Karpas-422 (cell line): Measurements from ENCODE around the gene HIGD1A. TPM values are rescaled to one million over a fixed set of nuclear protein-coding genes. Genes with fewer than 3 reads are reported as not detected.

ENCODE experiments used
- DNase-seq: peaks from one replicate; pipeline ENCODE4 v3.0.0-alpha.2; 2015
- H2AFZ ChIP-seq: fragments of 200-600 bp; sonication (generic); 2 replicates; pipeline ENCODE4 v1.6.1; 2014; ENCODE audit warnings: antibody characterized with exemption, low read length, mixed read lengths
- H3K27ac ChIP-seq: fragments of 200-600 bp; sonication (generic); 2 replicates; pipeline ENCODE4 v1.5.1; 2014; ENCODE audit warnings: mild to moderate bottlenecking, low read length, moderate library complexity
- H3K27me3 ChIP-seq: fragments of 200-600 bp; sonication (generic); 2 replicates; pipeline ENCODE4 v1.6.1; 2014; ENCODE audit warnings: low read length, mixed read lengths
- H3K36me3 ChIP-seq: fragments of 200-600 bp; sonication (generic); 2 replicates; pipeline ENCODE4 v1.6.1; 2014; ENCODE audit warnings: low read length, mixed read lengths; ENCODE audit not compliant: insufficient read depth
- H3K4me1 ChIP-seq: fragments of 200-600 bp; sonication (generic); 2 replicates; pipeline ENCODE4 v1.6.1; 2014; ENCODE audit warnings: mild to moderate bottlenecking, low read length, mixed read lengths
- H3K4me2 ChIP-seq: fragments of 200-600 bp; sonication (generic); 2 replicates; pipeline ENCODE4 v1.6.1; 2014; ENCODE audit warnings: low read length, low read depth, mild to moderate bottlenecking; ENCODE audit not compliant: poor library complexity, severe bottlenecking
- H3K4me3 ChIP-seq: fragments of 200-600 bp; sonication (generic); 2 replicates; pipeline ENCODE4 v1.5.1; 2014; ENCODE audit warnings: mild to moderate bottlenecking, antibody characterized with exemption, low read length, mixed read lengths
- H3K79me2 ChIP-seq: fragments of 200-600 bp; sonication (generic); 2 replicates; pipeline ENCODE4 v1.6.1; 2014; ENCODE audit warnings: mild to moderate bottlenecking, low read length, mixed read lengths
- H3K9ac ChIP-seq: fragments of 200-600 bp; sonication (generic); 2 replicates; pipeline ENCODE4 v1.6.0; 2014; ENCODE audit warnings: low read length
- H3K9me2 ChIP-seq: fragments of 200-600 bp; sonication (generic), shearing (Covaris generic); replicated peaks from 2 replicates; pipeline ENCODE4 v1.6.0; 2014; ENCODE audit warnings: mild to moderate bottlenecking, low read length, moderate library complexity; ENCODE audit not compliant: insufficient read depth
- H3K9me3 ChIP-seq: fragments of 300-700, 200-600 bp; sonication (generic); 2 replicates; pipeline ENCODE4 v1.6.1; 2014; ENCODE audit warnings: low read length, mixed read lengths
- H4K20me1 ChIP-seq: fragments of 200-600 bp; sonication (generic); 2 replicates; pipeline ENCODE4 v1.6.1; 2014; ENCODE audit warnings: mild to moderate bottlenecking, antibody characterized with exemption, low read length, low read depth; ENCODE audit not compliant: insufficient read depth
- total RNA-seq: library from RNA; depleted of rRNA; stranded (reverse); fragments of >200 nt; shearing (Covaris generic); gene quantifications from 2 replicates; pipeline ENCODE4 v1.2.3, GENCODE V29; 2014; ENCODE audit warnings: low replicate concordance

HIGD1A gene
- total RNA-seq, 1 experiment from 2014 or later: 207 TPM

DNA sequence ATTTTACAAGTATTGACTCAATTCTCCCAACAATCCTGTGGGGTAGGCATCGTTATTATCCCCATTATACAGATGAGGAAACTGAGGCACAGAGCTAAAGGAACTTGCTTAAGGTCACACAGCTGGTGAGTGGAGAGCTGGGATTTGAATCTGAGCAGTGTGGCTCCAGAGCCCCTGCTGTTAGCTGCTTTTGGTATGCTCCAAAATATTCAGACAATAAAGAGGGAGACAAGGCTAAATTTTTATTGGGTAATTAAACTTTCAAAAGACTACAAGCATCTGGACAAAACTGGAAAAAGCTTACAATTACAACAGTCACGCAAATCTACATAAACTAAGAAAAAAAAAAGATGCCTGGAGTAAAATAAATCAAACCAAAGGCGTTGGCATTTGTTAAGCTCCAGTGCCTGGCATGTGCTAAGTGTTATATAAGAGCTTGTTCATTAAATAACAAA is 59.0 kb downstream of the HIGD1A start:
- H3K79me2 ChIP-seq: no peaks in the 10 kb centered on the region
- H3K9me3 ChIP-seq: no peaks in the 10 kb centered on the region
- no peak overlapping the region for H3K27ac ChIP-seq
- H3K9me2 ChIP-seq: no peaks in the 10 kb centered on the region
- H3K4me1 ChIP-seq: peaks cover 2% of the 10 kb centered on the region; the same call in 1 of the 2 replicates
- H4K20me1 ChIP-seq: no peaks in the 10 kb centered on the region
- no peaks in the 10 kb centered on the region for H3K36me3 ChIP-seq
- H3K4me2 ChIP-seq: no peak overlapping the region
- H3K27me3 ChIP-seq: no peaks in the 10 kb centered on the region
- H2AFZ ChIP-seq: no peak overlapping the region
- H3K9ac ChIP-seq: no peak overlapping the region
- no peak overlapping the region for H3K4me3 ChIP-seq
- DNase-seq: no peak

DNA sequence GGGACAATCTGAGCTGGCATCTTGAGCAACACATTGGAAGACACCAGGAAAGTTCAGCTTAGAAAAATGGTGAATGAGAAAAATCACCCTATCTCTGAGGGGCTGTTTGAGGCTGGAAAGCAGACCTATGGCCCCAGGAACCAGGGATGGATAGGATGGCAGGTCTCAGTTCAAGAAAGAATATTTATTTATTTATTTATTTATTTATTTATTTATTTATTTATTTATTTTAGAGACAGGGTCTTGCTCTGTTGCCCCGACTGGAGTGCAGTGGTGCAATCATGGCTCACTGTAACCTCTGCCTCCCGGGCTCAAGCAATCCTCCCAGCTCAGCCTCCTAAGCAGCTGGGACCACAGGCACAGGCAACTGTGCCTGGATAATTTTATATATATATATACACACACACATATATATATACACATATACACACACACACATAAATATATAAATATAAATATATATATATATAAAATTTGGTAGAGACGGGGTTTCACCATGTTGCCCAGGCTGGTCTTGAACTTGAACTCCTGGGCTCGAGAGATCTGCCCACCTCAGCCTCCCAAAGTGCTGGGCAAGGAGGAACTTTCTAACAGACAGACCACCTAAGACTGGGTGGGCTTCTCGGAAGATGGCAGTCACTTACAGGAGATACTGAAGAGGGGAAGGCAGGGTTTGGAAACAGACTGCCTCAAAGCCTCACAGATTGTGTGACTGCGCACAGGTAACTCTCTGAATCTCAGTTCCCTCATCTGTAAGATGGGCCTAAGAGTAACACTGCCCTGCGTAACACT is 60.9 kb downstream of the HIGD1A start:
- Histone ChIP-seq H3K9ac (no peak overlapping the region), H3K9me2 (no peaks in the 10 kb centered on the region), H3K4me2 (no peak overlapping the region), H4K20me1 (no peaks in the 10 kb centered on the region), H3K27me3 (no peaks in the 10 kb centered on the region), H3K4me1 (peaks cover 9% of the 10 kb centered on the region), H3K36me3 (no peaks in the 10 kb centered on the region), H3K79me2 (no peaks in the 10 kb centered on the region), H3K27ac (no peak overlapping the region), H3K9me3 (no peaks in the 10 kb centered on the region), H3K4me3 (no peak overlapping the region), H2AFZ (no peak overlapping the region)
- DNase-seq: no peak

DNA sequence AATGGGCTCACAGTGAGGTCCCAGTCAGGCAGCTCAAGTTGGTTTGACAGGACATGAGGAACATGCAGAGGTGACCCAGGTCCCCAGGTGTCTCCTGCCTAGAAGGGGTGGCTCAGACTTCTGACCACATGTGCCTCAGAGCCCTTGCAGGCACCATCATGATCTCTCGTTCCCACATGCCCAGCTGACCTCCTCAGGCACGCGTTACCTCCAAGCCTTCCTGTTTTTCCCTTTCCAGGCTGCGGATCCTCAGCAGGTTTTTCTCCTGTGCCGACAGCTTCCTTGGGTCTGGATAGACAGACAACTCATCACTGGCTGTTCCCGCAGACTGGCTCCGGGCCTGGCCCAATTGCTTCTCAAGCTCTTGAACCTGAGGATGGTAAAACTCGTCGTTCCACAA is 61.6 kb downstream of the HIGD1A start:
- H3K4me1 ChIP-seq: peaks cover 7% of the 10 kb centered on the region
- no peaks in the 10 kb centered on the region for H3K36me3 ChIP-seq
- no peak overlapping the region for H3K27ac ChIP-seq
- no peaks in the 10 kb centered on the region for H3K9me2 ChIP-seq
- no peak overlapping the region for H2AFZ ChIP-seq
- H3K79me2 ChIP-seq: no peaks in the 10 kb centered on the region
- no peaks in the 10 kb centered on the region for H4K20me1 ChIP-seq
- H3K27me3 ChIP-seq: no peaks in the 10 kb centered on the region
- no peaks in the 10 kb centered on the region for H3K9me3 ChIP-seq
- no peak for DNase-seq
- no peak overlapping the region for H3K9ac ChIP-seq
- H3K4me2 ChIP-seq: no peak overlapping the region
- no peak overlapping the region for H3K4me3 ChIP-seq

DNA sequence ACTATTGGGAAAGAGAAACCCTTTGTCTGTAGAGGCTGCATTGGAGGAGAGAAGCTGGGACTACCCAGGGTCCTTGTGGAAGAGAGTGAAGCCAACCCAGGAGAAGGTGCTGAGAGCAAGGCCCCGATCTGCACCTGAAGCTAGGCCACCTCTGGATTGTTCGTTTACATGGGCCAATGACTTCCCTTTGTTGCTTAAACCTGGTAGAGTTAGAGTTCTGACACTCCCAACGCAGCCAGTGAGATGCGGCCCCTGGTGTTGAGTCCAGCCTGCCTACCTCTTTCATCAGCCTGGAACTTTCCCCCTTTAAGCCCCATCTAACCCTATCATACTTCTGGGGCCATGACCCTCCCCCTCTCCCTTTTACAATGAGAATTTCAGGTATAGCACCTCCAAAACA is 62.0 kb downstream of the HIGD1A start:
- Histone ChIP-seq H3K36me3 (no peaks in the 10 kb centered on the region), H2AFZ (no peak overlapping the region), H3K4me3 (no peak overlapping the region), H3K79me2 (no peaks in the 10 kb centered on the region), H3K9me3 (no peaks in the 10 kb centered on the region), H3K9ac (no peak overlapping the region), H3K27me3 (no peaks in the 10 kb centered on the region), H3K9me2 (no peaks in the 10 kb centered on the region), H4K20me1 (no peaks in the 10 kb centered on the region), H3K27ac (no peak overlapping the region), H3K4me2 (no peak overlapping the region), H3K4me1 (peaks cover 7% of the 10 kb centered on the region)
- DNase-seq: no peak

DNA sequence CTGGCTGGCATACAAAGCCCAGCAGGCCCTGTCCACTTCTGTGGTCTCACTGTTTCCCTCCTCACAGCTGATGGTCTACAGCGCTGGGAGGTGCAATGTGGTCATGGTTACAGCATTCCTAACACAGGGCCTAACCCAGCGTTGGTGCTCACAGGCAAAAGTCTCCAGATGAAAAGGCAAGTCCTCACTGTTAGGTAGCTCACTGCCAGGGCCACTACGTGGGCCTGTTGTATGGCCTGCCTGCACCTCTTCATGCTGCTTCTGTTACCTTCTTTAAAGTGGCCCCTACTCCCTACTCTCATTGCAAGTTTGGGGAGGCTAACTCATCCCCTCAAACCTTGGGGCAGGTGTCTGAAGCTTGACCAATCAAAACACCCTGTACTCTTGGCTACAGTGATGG is 62.5 kb downstream of the HIGD1A start:
- DNase-seq: no peak

DNA sequence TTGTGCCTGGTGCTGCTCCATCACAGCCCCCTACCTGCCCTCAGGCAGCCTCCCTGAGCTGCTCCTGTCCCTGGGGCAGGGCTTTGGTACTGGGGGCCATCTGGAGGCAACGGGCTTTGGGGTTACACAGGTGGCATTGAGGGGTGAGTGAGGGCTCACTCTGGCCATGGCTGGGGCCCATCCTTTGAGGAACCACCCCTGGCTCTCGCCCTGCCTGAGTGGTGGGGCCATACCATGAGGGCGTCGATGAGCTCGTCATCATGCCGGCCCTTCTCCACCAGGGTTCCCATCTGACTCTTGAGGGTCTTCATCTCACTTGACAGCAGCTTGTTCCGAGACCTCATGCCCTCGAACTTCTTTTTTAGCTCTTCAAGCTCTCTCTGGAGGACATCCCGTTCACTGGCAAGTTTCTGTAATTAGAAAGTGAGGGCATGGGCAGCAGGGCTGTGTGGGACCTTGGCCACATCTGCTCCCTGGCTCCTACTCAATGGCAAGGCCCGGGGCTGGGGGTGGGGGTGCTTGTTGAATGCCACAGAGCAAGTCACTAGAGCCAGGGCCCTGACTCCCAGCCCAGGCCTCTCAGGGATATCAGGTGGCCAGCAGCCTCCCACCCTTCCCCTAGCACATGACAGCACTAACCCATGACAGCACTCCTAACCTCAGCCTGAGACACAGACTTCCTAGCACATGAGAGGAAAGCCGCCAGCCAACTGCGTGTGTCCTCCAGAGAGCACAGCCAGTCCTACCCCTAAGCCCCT is 64.7 kb downstream of the HIGD1A start:
- Histone ChIP-seq H3K4me1 (peaks cover 7% of the 10 kb centered on the region), H3K27ac (no peak overlapping the region), H3K27me3 (no peaks in the 10 kb centered on the region), H3K79me2 (no peaks in the 10 kb centered on the region), H3K4me2 (no peak overlapping the region), H3K9me3 (no peaks in the 10 kb centered on the region), H3K4me3 (no peak overlapping the region), H3K9me2 (no peaks in the 10 kb centered on the region), H3K36me3 (no peaks in the 10 kb centered on the region), H2AFZ (no peak overlapping the region), H4K20me1 (no peaks in the 10 kb centered on the region), H3K9ac (no peak overlapping the region)
- no peak for DNase-seq

More for the DNA sequence above, 62.5 kb downstream of the HIGD1A start:
- peaks cover 7% of the 10 kb centered on the region for H3K4me1 ChIP-seq
- no peak overlapping the region for H2AFZ ChIP-seq
- H3K79me2 ChIP-seq: no peaks in the 10 kb centered on the region
- no peak overlapping the region for H3K4me2 ChIP-seq
- no peaks in the 10 kb centered on the region for H3K9me2 ChIP-seq
- H3K27me3 ChIP-seq: no peaks in the 10 kb centered on the region
- no peaks in the 10 kb centered on the region for H3K36me3 ChIP-seq
- H4K20me1 ChIP-seq: no peaks in the 10 kb centered on the region
- H3K9ac ChIP-seq: no peak overlapping the region
- H3K9me3 ChIP-seq: no peaks in the 10 kb centered on the region
- H3K4me3 ChIP-seq: no peak overlapping the region
- H3K27ac ChIP-seq: no peak overlapping the region

DNA sequence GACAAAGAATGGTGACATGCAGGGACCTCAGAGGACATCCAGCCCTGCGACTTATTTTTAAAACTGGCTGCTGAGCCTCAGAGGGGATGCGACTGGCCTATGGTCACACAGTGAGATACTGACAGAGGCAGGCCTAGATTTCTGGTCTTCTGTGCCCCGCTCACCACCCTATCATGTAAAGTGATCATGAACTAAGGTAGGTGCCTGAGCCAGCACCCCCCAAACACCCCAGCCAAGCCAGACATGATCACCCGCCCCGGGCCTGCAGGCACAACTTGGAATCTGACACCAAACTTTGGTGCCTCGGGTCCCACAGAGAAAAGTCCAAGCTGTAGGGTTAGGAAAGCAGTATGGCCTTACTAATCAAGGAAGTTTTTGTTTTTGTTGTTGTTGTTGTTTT is 67.8 kb downstream of the HIGD1A start:
- no peak overlapping the region for H3K9ac ChIP-seq
- peaks cover 7% of the 10 kb centered on the region for H3K4me1 ChIP-seq
- H3K4me2 ChIP-seq: no peak overlapping the region
- no peak overlapping the region for H3K27ac ChIP-seq
- no peak overlapping the region for H3K4me3 ChIP-seq
- no peaks in the 10 kb centered on the region for H3K9me2 ChIP-seq
- no peak for DNase-seq
- no peaks in the 10 kb centered on the region for H3K27me3 ChIP-seq
- no peak overlapping the region for H2AFZ ChIP-seq
- no peaks in the 10 kb centered on the region for H3K79me2 ChIP-seq
- no peaks in the 10 kb centered on the region for H3K9me3 ChIP-seq
- no peaks in the 10 kb centered on the region for H4K20me1 ChIP-seq
- no peaks in the 10 kb centered on the region for H3K36me3 ChIP-seq

DNA sequence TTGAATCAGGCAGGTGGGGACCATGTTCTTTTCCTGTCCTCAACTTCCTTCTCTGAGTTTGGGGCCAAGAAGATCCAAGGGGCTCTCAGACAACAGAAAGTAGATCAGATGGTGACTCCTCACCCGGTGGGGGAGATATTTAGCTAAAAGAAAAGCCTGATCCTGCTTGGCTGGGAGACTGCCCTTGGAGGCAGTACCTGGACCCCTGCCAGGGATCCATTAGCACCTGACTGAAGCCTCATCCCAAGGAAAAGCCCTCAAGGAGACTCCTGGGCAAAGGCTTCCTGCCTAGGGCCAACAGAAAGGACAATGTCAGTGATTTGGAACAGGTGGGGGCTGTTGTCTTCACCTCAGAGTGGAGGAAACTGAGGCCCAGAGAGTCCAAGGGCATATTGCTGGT is 68.2 kb downstream of the HIGD1A start:
- Histone ChIP-seq H3K9ac (no peak overlapping the region), H3K4me3 (no peak overlapping the region), H3K9me3 (no peaks in the 10 kb centered on the region), H3K9me2 (no peaks in the 10 kb centered on the region), H3K27ac (no peak overlapping the region), H3K4me2 (no peak overlapping the region), H2AFZ (no peak overlapping the region), H3K4me1 (peaks cover 7% of the 10 kb centered on the region), H3K79me2 (no peaks in the 10 kb centered on the region), H3K36me3 (no peaks in the 10 kb centered on the region), H3K27me3 (no peaks in the 10 kb centered on the region), H4K20me1 (no peaks in the 10 kb centered on the region)
- DNase-seq: no peak
